ENCODE data around the gene PTPN21. TPM values are rescaled to one million over a fixed set of nuclear protein-coding genes. Genes with fewer than 3 reads are reported as not detected.

Gene PTPN21
- total RNA-seq, 1 donor from 2014 or later, result 30.1 TPM

DNA sequence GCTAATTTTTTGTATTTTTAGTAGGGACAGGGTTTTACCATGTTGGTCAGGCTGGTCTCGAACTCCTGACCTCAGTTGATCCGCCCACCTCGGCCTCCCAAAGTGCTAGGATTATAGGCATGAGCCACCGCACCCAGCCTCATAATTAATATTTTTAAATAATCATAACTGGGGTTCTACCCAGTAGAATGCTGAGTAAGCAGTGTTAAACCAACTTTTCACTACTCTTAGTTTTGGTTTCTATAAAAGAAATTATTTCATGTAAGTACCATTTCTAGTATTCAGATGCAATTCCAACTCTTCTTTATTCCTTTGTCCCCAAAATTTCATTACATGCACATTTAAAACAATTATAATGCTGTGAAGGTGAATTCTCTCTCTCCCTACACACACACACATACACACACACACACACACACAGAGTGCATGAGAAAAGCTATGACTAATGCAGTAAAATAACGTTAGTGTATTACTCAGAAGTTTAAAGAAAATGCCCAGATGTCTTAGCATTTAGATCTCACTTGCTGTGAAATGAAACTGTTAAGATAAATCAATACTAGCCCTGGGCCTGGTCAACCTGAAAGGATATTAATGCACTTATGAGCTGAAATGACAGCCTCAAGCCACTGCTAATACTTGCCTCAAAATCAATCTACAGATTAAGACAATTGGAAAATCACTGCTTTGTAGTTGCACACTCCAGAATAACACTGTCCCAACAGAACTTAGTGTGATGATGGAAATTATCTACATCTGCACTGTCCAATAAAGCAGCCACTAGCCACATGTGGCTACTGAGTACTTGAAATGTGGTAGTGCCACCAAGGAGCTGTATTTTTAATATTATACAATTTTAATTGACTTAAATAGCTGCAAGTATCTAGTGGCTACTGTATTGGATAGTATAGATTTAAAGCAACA lies 36.0 kb downstream of the PTPN21 start:
- Histone ChIP-seq H4K20me1 (ENCODE audit: insufficient read depth, low read length) (peaks cover 35% of the 10 kb centered on the region), H3K27ac (ENCODE audit: low read depth, low read length) (no peak overlapping the region), H2AFZ (ENCODE audit: low read depth, low read length) (no peak overlapping the region), H3K4me3 (ENCODE audit: insufficient read depth, low read depth, low read length) (no peak overlapping the region), H3K27me3 (ENCODE audit: insufficient read depth, low read length) (no peaks in the 10 kb centered on the region), H3K4me2 (ENCODE audit: low read length) (peak overlapping the region; percentile 57), H3K9ac (ENCODE audit: low read length) (no peak overlapping the region), H3K4me1 (ENCODE audit: insufficient read depth, low read length) (peaks cover 8% of the 10 kb centered on the region), H3K9me3 (ENCODE audit: insufficient read depth, low read depth, low read length) (no peaks in the 10 kb centered on the region), H3K36me3 (ENCODE audit: insufficient read depth, low read length) (peaks cover 9% of the 10 kb centered on the region), H3K79me2 (ENCODE audit: insufficient read depth, low read length) (peaks cover 48% of the 10 kb centered on the region)
- peaks cover 1% of the 10 kb centered on the region for H3K36me3 Mint-ChIP-seq (ENCODE audit: low read depth, unreplicated experiment)
- no peak overlapping the region for H3K4me3 Mint-ChIP-seq (ENCODE audit: unreplicated experiment)
- peak; percentile 80 for DNase-seq (ENCODE audit: low read depth)
- peak overlapping the region; percentile 1 for H3K27ac Mint-ChIP-seq (ENCODE audit: unreplicated experiment)
- no peaks in the 10 kb centered on the region for H3K9me3 Mint-ChIP-seq (ENCODE audit: unreplicated experiment)
- TF ChIP-seq, protein P1, sequence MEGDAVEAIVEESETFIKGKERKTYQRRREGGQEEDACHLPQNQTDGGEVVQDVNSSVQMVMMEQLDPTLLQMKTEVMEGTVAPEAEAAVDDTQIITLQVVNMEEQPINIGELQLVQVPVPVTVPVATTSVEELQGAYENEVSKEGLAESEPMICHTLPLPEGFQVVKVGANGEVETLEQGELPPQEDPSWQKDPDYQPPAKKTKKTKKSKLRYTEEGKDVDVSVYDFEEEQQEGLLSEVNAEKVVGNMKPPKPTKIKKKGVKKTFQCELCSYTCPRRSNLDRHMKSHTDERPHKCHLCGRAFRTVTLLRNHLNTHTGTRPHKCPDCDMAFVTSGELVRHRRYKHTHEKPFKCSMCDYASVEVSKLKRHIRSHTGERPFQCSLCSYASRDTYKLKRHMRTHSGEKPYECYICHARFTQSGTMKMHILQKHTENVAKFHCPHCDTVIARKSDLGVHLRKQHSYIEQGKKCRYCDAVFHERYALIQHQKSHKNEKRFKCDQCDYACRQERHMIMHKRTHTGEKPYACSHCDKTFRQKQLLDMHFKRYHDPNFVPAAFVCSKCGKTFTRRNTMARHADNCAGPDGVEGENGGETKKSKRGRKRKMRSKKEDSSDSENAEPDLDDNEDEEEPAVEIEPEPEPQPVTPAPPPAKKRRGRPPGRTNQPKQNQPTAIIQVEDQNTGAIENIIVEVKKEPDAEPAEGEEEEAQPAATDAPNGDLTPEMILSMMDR (IDR thresholded peaks at IDR 0.05; ENCODE audit: insufficient read depth, low read depth, low read length), result no peak
- TF ChIP-seq EZH2 (IDR thresholded peaks at IDR 0.05; ENCODE audit: insufficient read depth, low read length), result no peak
- peak; percentile 60 for FAIRE-seq
- H3K4me1 Mint-ChIP-seq (ENCODE audit: low read depth, unreplicated experiment), result peaks cover 19% of the 10 kb centered on the region
- no peaks in the 10 kb centered on the region for H3K27me3 Mint-ChIP-seq (ENCODE audit: low read depth, unreplicated experiment)

DNA sequence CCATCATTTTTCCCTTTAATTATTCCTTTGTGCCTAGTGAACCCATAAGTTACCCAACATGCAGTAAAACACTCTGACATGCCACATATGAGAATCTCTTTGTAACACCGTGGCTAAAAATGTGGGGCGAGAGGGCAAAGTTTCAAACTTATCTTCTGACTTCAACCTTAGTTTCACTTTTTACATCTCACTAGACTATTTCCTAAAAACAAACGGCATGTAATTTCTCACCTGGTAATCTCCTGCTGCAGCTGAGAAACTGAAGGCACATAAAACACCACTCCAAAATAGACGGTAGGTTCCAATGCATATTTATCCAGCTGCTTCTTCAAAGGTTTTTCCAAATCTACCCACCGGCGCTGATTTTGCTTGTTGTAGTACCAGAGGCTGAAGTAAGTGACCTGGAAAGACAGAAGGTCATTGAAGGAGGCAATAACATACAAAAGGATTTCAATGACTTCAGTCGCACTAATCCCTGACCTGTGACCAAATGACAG lies 37.9 kb downstream of the PTPN21 start:
- no peaks in the 10 kb centered on the region for H3K27me3 Mint-ChIP-seq (ENCODE audit: low read depth, unreplicated experiment)
- Histone ChIP-seq H3K4me1 (ENCODE audit: insufficient read depth, low read length) (peaks cover 8% of the 10 kb centered on the region), H3K9ac (ENCODE audit: low read length) (no peak overlapping the region), H3K27me3 (ENCODE audit: insufficient read depth, low read length) (no peaks in the 10 kb centered on the region), H3K4me2 (ENCODE audit: low read length) (no peak overlapping the region), H3K27ac (ENCODE audit: low read depth, low read length) (no peak overlapping the region), H3K4me3 (ENCODE audit: insufficient read depth, low read depth, low read length) (no peak overlapping the region), H3K36me3 (ENCODE audit: insufficient read depth, low read length) (peaks cover 15% of the 10 kb centered on the region), H3K9me3 (ENCODE audit: insufficient read depth, low read depth, low read length) (no peaks in the 10 kb centered on the region), H4K20me1 (ENCODE audit: insufficient read depth, low read length) (peaks cover 25% of the 10 kb centered on the region), H3K79me2 (ENCODE audit: insufficient read depth, low read length) (peaks cover 37% of the 10 kb centered on the region), H2AFZ (ENCODE audit: low read depth, low read length) (no peak overlapping the region)
- peaks cover 1% of the 10 kb centered on the region for H3K36me3 Mint-ChIP-seq (ENCODE audit: low read depth, unreplicated experiment)
- peaks cover 19% of the 10 kb centered on the region for H3K4me1 Mint-ChIP-seq (ENCODE audit: low read depth, unreplicated experiment)
- H3K9me3 Mint-ChIP-seq (ENCODE audit: unreplicated experiment), result no peaks in the 10 kb centered on the region
- no peak overlapping the region for H3K27ac Mint-ChIP-seq (ENCODE audit: unreplicated experiment)
- no peak for TF ChIP-seq EZH2 (IDR thresholded peaks at IDR 0.05; ENCODE audit: insufficient read depth, low read length)
- no peak for DNase-seq (ENCODE audit: low read depth)
- FAIRE-seq, result no peak
- no peak overlapping the region for H3K4me3 Mint-ChIP-seq (ENCODE audit: unreplicated experiment)

DNA sequence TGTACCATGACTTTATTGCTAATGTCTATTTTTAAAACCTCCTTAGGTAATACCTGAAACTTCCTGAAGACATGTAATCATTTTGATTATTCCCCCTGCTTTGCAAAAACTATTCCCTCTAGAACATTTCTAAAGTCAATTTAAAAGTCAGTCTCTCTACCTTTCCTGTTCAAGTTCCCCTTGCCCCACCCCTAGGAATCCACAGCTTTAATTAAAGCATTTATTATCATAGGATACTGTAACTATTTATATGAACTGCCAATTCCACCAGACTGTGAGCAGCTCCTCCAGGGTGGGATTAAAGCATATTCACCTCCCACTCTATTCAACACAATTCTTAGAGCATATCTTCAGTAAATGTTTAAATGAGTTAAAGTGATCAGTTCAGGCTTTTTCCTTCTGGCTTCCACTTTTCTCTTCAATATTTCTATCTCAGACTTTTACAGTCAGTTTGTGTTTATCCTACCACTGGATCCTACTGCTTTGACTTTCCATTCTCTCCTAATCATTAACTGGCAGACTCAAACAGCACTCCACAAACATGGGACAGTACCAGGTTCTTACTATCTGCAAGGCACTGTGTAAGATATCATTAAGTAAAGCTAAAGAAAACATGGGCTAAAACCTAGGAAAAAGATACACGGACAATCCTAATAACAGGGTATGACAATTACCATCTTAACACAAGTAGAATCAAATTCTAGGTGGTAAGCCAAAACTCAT lies 39.1 kb downstream of the PTPN21 start:
- H3K4me3 ChIP-seq (ENCODE audit: insufficient read depth, low read depth, low read length), result no peak overlapping the region
- no peaks in the 10 kb centered on the region for H3K27me3 ChIP-seq (ENCODE audit: insufficient read depth, low read length)
- no peak overlapping the region for H3K4me3 Mint-ChIP-seq (ENCODE audit: unreplicated experiment)
- no peak overlapping the region for H2AFZ ChIP-seq (ENCODE audit: low read depth, low read length)
- no peak overlapping the region for H3K27ac ChIP-seq (ENCODE audit: low read depth, low read length)
- peaks cover 15% of the 10 kb centered on the region for H3K36me3 ChIP-seq (ENCODE audit: insufficient read depth, low read length)
- H3K9ac ChIP-seq (ENCODE audit: low read length), result no peak overlapping the region
- no peak overlapping the region for H3K27ac Mint-ChIP-seq (ENCODE audit: unreplicated experiment)
- no peaks in the 10 kb centered on the region for H3K9me3 ChIP-seq (ENCODE audit: insufficient read depth, low read depth, low read length)
- peaks cover 19% of the 10 kb centered on the region for H3K4me1 Mint-ChIP-seq (ENCODE audit: low read depth, unreplicated experiment)
- H3K79me2 ChIP-seq (ENCODE audit: insufficient read depth, low read length), result peaks cover 31% of the 10 kb centered on the region
- H3K36me3 Mint-ChIP-seq (ENCODE audit: low read depth, unreplicated experiment), result peaks cover 1% of the 10 kb centered on the region
- H3K9me3 Mint-ChIP-seq (ENCODE audit: unreplicated experiment), result no peaks in the 10 kb centered on the region
- TF ChIP-seq, protein P1 (IDR thresholded peaks at IDR 0.05; ENCODE audit: insufficient read depth, low read depth, low read length), result no peak
- no peak for TF ChIP-seq EZH2 (IDR thresholded peaks at IDR 0.05; ENCODE audit: insufficient read depth, low read length)
- peaks cover 8% of the 10 kb centered on the region for H3K4me1 ChIP-seq (ENCODE audit: insufficient read depth, low read length)
- FAIRE-seq (no peak), DNase-seq (ENCODE audit: low read depth) (no peak)
- no peak overlapping the region for H3K4me2 ChIP-seq (ENCODE audit: low read length)
- no peaks in the 10 kb centered on the region for H3K27me3 Mint-ChIP-seq (ENCODE audit: low read depth, unreplicated experiment)
- H4K20me1 ChIP-seq (ENCODE audit: insufficient read depth, low read length), result peaks cover 18% of the 10 kb centered on the region
